GM12878 (cell line): Measurements from ENCODE around the gene SORBS1. TPM values are rescaled to one million over a fixed set of nuclear protein-coding genes. Genes with fewer than 3 reads are reported as not detected.

Source experiments
- ATAC-seq: fragments of 200-7000 bp; cut with Tn5 transposase; 3 replicates; pipeline ENCODE4 v1.9.1; 2020; ENCODE audit warnings: mild to moderate bottlenecking, moderate library complexity
- BruUV-seq: library from RNA; stranded (reverse); fragments of 400-500 nt; replicated peaks from 2 replicates; lab custom pipeline; 2021; lab: Mats Ljungman, UMichigan
- CTCF ChIA-PET: fragments of 300-600 bp; sonication (Branson Sonifier 250); formaldehyde crosslinking; extraction: SDS; loops from one replicate; lab custom pipeline; 2021; ENCODE audit warnings: inconsistent platforms; lab: Yijun Ruan, JAX
- POLR2A ChIA-PET: fragments of 350-600 bp; formaldehyde crosslinking; extraction: SDS; loops from one replicate; lab custom pipeline; 2021; ENCODE audit warnings: inconsistent platforms; lab: Charles Lee
- RAD21 ChIA-PET: fragments of 300-600 bp; sonication (Branson Sonifier 250); formaldehyde crosslinking; loops from one replicate; lab custom pipeline; 2023; ENCODE audit warnings: antibody characterized with exemption; ENCODE audit not compliant: unreplicated experiment; lab: Charles Lee
- SMC1A ChIA-PET: fragments of 300-600 bp; sonication (Branson Sonifier 250); formaldehyde crosslinking; loops from one replicate; lab custom pipeline; 2023; ENCODE audit not compliant: unreplicated experiment, uncharacterized antibody; lab: Charles Lee
- DNase-seq: peaks from one replicate; pipeline ENCODE4 v3.0.0-alpha.2; 2011; ENCODE audit warnings: low read depth, low spot score
- FAIRE-seq: peaks from 3 replicates; lab custom pipeline; 2011; peaks lifted over from hg19 to GRCh38; lab: Jason Lieb, UNC
- H2AFZ ChIP-seq: 2 replicates; pipeline ENCODE4 v1.6.0; 2011; ENCODE audit warnings: low read depth, low read length, control low read depth; ENCODE audit not compliant: control insufficient read depth
- H3K27ac ChIP-seq: 2 replicates; pipeline ENCODE4 v1.5.1; 2011; ENCODE audit warnings: control low read depth; ENCODE audit not compliant: control insufficient read depth, insufficient read depth
- H3K27me3 ChIP-seq, 2 experiments: replicated peaks in 1 of 2; 2 replicates each; pipeline versions ENCODE4 v1.6.0 to v1.6.1; 2011; ENCODE audit warnings: low read length in 1 of 2; ENCODE audit not compliant: control insufficient read depth in 2 of 2, insufficient read depth in 2 of 2
- H3K36me3 ChIP-seq, 2 experiments: 2 replicates each; pipeline ENCODE4 v1.5.1; 2011; ENCODE audit warnings: low read length in 1 of 2; ENCODE audit not compliant: control insufficient read depth in 2 of 2, insufficient read depth in 2 of 2
- H3K4me1 ChIP-seq: 2 replicates; pipeline ENCODE4 v1.6.1; 2011; ENCODE audit warnings: mild to moderate bottlenecking, low read length, moderate library complexity, mixed read lengths; ENCODE audit not compliant: control insufficient read depth, insufficient read depth
- H3K4me2 ChIP-seq: 2 replicates; pipeline ENCODE4 v1.6.0; 2011; ENCODE audit warnings: control low read depth; ENCODE audit not compliant: control insufficient read depth, insufficient read depth
- H3K4me3 ChIP-seq: fragments of 200-600 bp; sonication (generic); 2 replicates; pipeline ENCODE4 v1.5.1; 2016
- H3K79me2 ChIP-seq: 2 replicates; pipeline ENCODE4 v1.6.0; 2011; ENCODE audit warnings: low read length; ENCODE audit not compliant: control insufficient read depth, insufficient read depth
- H3K9ac ChIP-seq: 2 replicates; pipeline ENCODE4 v1.8.0; 2011; ENCODE audit warnings: low read length, control low read depth, mixed read lengths; ENCODE audit not compliant: control insufficient read depth, insufficient read depth
- H3K9me3 ChIP-seq: replicated peaks from 3 replicates; pipeline ENCODE4 v1.5.1; 2011; ENCODE audit warnings: mild to moderate bottlenecking, low read length; ENCODE audit not compliant: control insufficient read depth, insufficient read depth
- H4K20me1 ChIP-seq: 2 replicates; pipeline ENCODE4 v1.6.0; 2011; ENCODE audit not compliant: control insufficient read depth, insufficient read depth
- BMI1 ChIP-seq: fragments of 450-650 bp; IDR thresholded peaks from 2 replicates; pipeline ENCODE4 v1.6.1; 2016; ENCODE audit warnings: mild to moderate bottlenecking, moderate library complexity, borderline replicate concordance
- CHD4 ChIP-seq: fragments of 200-600 bp; sonication (generic); IDR thresholded peaks from 2 replicates; pipeline ENCODE4 v1.6.1; 2016; ENCODE audit warnings: mild to moderate bottlenecking
- MEF2B ChIP-seq: fragments of 450-650 bp; IDR thresholded peaks from 2 replicates; pipeline ENCODE4 v1.6.1; 2018; ENCODE audit warnings: mild to moderate bottlenecking, moderate library complexity; ENCODE audit not compliant: partially characterized antibody, poor library complexity, severe bottlenecking
- RAD51 ChIP-seq: fragments of 450-650 bp; IDR thresholded peaks from 2 replicates; pipeline ENCODE4 v1.6.1; 2016; ENCODE audit warnings: moderate library complexity, mild to moderate bottlenecking, inconsistent platforms
- RELA ChIP-seq: fragments of 450-650 bp; IDR thresholded peaks from 2 replicates; pipeline ENCODE4 v1.8.0; 2014; ENCODE audit warnings: borderline replicate concordance; ENCODE audit not compliant: partially characterized antibody
- ZBED1 ChIP-seq: IDR thresholded peaks from 2 replicates; pipeline ENCODE4 v1.6.1; 2016; ENCODE audit warnings: borderline replicate concordance
- ZSCAN29 ChIP-seq: fragments of 450-650 bp; IDR thresholded peaks from 2 replicates; pipeline ENCODE4 v1.6.1; 2017; ENCODE audit warnings: mild to moderate bottlenecking, moderate library complexity
- WGBS: methylation state at CpG from one replicate; pipeline ENCODE4 v1.1.6; 2016; ENCODE audit warnings: low lambda C conversion rate; ENCODE audit not compliant: insufficient replicate concordance, insufficient coverage; ENCODE audit errors: missing lambda C conversion rate; 5-methylcytosine and 5-hydroxymethylcytosine counted together
- in situ Hi-C: fragments of 300-500 bp; cut with MboI; formaldehyde crosslinking; loops from 9 replicates; pipeline ENCODE4 v1.14.3; 2018; ENCODE audit warnings: mixed read lengths
- intact Hi-C: fragments of 100-400 bp; cut with micrococcal nuclease; formaldehyde crosslinking; loops from one replicate; pipeline ENCODE4 v1.14.2; 2022; ENCODE audit not compliant: unreplicated experiment
- polyA plus RNA-seq, 11 experiments: library from polyadenylated mRNA; depleted of rRNA in 4 of 11; unstranded in 6 of 11; stranded (reverse) in 5 of 11; fragments of >200 nt; fragmentation: Nextera tagmentation in 4 of 11; fragmentation: Illumina TruSeq in 1 of 11; extraction: Ambion mirVana in 4 of 11; extraction: Trizol in 1 of 11; gene quantifications; 1 replicate in 1 of 11; 2 replicates in 10 of 11; pipeline versions ENCODE4 v1.2.1 to v1.2.3, GENCODE V29; 2011 to 2016; ENCODE audit warnings: inconsistent platforms in 2 of 11, missing spikeins in 2 of 11, low read depth in 1 of 11
- total RNA-seq, 4 experiments: library from RNA; depleted of rRNA in 3 of 4; stranded (reverse); fragments of >200 nt in 3 of 4; fragmentation: Illumina TruSeq in 1 of 4; extraction: Trizol in 1 of 4; gene quantifications; 2 replicates each; pipeline versions ENCODE4 v1.2.1 to v1.2.3, GENCODE V29; 2013 to 2021
- TF ChIP-seq, protein P1 (sequence below): fragments of 150-350 bp; IDR thresholded peaks from 2 replicates; pipeline ENCODE4 v1.6.1; 2014; ENCODE audit warnings: mild to moderate bottlenecking, low read depth, low read length
- TF ChIP-seq, protein P2 (sequence below): fragments of 450-650 bp; IDR thresholded peaks from 2 replicates; pipeline ENCODE4 v1.6.1; 2014; ENCODE audit warnings: mild to moderate bottlenecking
- TF ChIP-seq, protein P3 (sequence below): IDR thresholded peaks from 2 replicates; pipeline ENCODE4 v1.6.1; 2012; ENCODE audit warnings: improper control_type of control experiment, low read depth, low read length; ENCODE audit not compliant: insufficient replicate concordance
- TF ChIP-seq, protein P4 (sequence below): fragments of 450-650 bp; formaldehyde crosslinking; IDR thresholded peaks from 2 replicates; pipeline ENCODE4 v1.4.0; 2022; ENCODE audit warnings: mild to moderate bottlenecking, moderate library complexity

SORBS1 gene
- total and polyA plus RNA-seq, 10 of the 15 experiments (the other 5 are each of a cell fraction or from before 2014, with no cell fraction given), result 0.13 to 0.75 (median 0.39) TPM

DNA sequence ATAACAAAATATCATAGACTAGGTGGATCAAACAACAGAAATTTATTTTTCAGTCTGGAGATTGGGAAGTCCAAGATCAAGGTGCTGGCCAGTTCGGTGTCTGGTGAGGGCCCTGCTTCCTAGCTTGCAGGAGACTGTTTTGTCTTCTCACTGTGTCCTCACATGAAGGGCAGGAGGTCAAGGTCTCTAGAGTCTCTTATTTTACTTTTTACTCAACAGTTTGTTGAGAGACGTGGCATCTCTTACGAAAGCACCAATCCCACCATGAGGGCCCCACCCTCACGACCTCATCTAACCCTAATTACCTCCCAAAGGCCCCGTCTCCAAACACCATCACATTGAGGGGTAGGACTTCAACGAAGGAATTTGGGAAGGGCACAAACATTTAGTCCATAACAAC, 41.2 kb upstream of the SORBS1 start:
- H3K27ac ChIP-seq, result no peak overlapping the region
- H3K4me2 ChIP-seq, result no peak overlapping the region
- no peak for TF ChIP-seq RAD51
- no peak for TF ChIP-seq ZSCAN29
- TF ChIP-seq BMI1, result no peak
- TF ChIP-seq, protein P1, sequence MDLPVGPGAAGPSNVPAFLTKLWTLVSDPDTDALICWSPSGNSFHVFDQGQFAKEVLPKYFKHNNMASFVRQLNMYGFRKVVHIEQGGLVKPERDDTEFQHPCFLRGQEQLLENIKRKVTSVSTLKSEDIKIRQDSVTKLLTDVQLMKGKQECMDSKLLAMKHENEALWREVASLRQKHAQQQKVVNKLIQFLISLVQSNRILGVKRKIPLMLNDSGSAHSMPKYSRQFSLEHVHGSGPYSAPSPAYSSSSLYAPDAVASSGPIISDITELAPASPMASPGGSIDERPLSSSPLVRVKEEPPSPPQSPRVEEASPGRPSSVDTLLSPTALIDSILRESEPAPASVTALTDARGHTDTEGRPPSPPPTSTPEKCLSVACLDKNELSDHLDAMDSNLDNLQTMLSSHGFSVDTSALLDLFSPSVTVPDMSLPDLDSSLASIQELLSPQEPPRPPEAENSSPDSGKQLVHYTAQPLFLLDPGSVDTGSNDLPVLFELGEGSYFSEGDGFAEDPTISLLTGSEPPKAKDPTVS, result no peak
- no peak for TF ChIP-seq RELA
- no peak for TF ChIP-seq ZBED1
- TF ChIP-seq, protein P2, sequence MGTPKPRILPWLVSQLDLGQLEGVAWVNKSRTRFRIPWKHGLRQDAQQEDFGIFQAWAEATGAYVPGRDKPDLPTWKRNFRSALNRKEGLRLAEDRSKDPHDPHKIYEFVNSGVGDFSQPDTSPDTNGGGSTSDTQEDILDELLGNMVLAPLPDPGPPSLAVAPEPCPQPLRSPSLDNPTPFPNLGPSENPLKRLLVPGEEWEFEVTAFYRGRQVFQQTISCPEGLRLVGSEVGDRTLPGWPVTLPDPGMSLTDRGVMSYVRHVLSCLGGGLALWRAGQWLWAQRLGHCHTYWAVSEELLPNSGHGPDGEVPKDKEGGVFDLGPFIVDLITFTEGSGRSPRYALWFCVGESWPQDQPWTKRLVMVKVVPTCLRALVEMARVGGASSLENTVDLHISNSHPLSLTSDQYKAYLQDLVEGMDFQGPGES, result no peak
- no peak for TF ChIP-seq MEF2B
- TF ChIP-seq, protein P3, sequence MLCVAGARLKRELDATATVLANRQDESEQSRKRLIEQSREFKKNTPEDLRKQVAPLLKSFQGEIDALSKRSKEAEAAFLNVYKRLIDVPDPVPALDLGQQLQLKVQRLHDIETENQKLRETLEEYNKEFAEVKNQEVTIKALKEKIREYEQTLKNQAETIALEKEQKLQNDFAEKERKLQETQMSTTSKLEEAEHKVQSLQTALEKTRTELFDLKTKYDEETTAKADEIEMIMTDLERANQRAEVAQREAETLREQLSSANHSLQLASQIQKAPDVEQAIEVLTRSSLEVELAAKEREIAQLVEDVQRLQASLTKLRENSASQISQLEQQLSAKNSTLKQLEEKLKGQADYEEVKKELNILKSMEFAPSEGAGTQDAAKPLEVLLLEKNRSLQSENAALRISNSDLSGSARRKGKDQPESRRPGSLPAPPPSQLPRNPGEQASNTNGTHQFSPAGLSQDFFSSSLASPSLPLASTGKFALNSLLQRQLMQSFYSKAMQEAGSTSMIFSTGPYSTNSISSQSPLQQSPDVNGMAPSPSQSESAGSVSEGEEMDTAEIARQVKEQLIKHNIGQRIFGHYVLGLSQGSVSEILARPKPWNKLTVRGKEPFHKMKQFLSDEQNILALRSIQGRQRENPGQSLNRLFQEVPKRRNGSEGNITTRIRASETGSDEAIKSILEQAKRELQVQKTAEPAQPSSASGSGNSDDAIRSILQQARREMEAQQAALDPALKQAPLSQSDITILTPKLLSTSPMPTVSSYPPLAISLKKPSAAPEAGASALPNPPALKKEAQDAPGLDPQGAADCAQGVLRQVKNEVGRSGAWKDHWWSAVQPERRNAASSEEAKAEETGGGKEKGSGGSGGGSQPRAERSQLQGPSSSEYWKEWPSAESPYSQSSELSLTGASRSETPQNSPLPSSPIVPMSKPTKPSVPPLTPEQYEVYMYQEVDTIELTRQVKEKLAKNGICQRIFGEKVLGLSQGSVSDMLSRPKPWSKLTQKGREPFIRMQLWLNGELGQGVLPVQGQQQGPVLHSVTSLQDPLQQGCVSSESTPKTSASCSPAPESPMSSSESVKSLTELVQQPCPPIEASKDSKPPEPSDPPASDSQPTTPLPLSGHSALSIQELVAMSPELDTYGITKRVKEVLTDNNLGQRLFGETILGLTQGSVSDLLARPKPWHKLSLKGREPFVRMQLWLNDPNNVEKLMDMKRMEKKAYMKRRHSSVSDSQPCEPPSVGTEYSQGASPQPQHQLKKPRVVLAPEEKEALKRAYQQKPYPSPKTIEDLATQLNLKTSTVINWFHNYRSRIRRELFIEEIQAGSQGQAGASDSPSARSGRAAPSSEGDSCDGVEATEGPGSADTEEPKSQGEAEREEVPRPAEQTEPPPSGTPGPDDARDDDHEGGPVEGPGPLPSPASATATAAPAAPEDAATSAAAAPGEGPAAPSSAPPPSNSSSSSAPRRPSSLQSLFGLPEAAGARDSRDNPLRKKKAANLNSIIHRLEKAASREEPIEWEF, result no peak
- TF ChIP-seq, protein P4, sequence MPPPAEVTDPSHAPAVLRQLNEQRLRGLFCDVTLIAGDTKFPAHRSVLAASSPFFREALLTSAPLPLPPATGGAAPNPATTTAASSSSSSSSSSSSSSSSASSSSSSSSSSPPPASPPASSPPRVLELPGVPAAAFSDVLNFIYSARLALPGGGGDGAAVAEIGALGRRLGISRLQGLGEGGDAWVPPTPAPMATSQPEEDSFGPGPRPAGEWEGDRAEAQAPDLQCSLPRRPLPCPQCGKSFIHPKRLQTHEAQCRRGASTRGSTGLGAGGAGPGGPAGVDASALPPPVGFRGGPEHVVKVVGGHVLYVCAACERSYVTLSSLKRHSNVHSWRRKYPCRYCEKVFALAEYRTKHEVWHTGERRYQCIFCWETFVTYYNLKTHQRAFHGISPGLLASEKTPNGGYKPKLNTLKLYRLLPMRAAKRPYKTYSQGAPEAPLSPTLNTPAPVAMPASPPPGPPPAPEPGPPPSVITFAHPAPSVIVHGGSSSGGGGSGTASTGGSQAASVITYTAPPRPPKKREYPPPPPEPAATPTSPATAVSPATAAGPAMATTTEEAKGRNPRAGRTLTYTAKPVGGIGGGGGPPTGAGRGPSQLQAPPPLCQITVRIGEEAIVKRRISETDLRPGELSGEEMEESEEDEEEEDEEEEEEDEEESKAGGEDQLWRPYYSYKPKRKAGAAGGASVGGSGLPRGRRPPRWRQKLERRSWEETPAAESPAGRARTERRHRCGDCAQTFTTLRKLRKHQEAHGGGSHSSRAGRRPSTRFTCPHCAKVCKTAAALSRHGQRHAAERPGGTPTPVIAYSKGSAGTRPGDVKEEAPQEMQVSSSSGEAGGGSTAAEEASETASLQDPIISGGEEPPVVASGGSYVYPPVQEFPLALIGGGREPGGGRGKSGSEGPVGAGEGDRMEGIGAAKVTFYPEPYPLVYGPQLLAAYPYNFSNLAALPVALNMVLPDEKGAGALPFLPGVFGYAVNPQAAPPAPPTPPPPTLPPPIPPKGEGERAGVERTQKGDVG, result no peak
- TF ChIP-seq CHD4, result no peak
- ChIA-PET RAD21 (interaction anchor here (1.0 to 8.6 kb wide), 3 partner anchors 156 to 227 kb away, joined by 3 to 84 read pairs (median 3); no protein-coding TSS in a partner anchor), CTCF (interaction anchor here (0.6 to 10.9 kb wide), 10 partner anchors 9 to 638 kb away, joined by 3 to 177 read pairs (median 3); no protein-coding TSS in a partner anchor), SMC1A (interaction anchor here (0.6 to 4.6 kb wide), 7 partner anchors 7 to 237 kb away, joined by 3 to 47 read pairs (median 7); no protein-coding TSS in a partner anchor), POLR2A (interaction anchor here (0.5 kb wide), 1 partner anchor 244 kb away, joined by 3 read pairs; no protein-coding TSS in a partner anchor)
- H3K36me3 ChIP-seq, result peaks cover under 1 to 4% of the 10 kb centered on the region in 2 experiments; a peak in 3 of 4 replicates
- no peak for ATAC-seq
- BruUV-seq, result no TSS peak
- no peak overlapping the region for H3K4me3 ChIP-seq
- no peak overlapping the region for H3K9ac ChIP-seq
- peaks cover 0 to 2% of the 10 kb centered on the region in 2 experiments; a peak in 2 of 4 replicates for H3K27me3 ChIP-seq
- WGBS, result 39% methylated on average over 6 of the region's 6 CpGs
- no peaks in the 10 kb centered on the region for H3K9me3 ChIP-seq
- H2AFZ ChIP-seq, result no peak overlapping the region
- DNase-seq, result no peak
- H3K4me1 ChIP-seq, result no peaks in the 10 kb centered on the region
- no peaks in the 10 kb centered on the region for H3K79me2 ChIP-seq
- intact Hi-C loops, result loop anchor here (5.0 kb wide), 1 partner anchor 155 kb away; no protein-coding TSS in a partner anchor
- no peak for FAIRE-seq
- in situ Hi-C loops, result loop anchor here (5.0 kb wide), 2 partner anchors 175 to 230 kb away; no protein-coding TSS in a partner anchor
- H4K20me1 ChIP-seq, result no peaks in the 10 kb centered on the region
